ENCODE measurements around the gene ZNF536. TPM values are rescaled to one million over a fixed set of nuclear protein-coding genes. Genes with fewer than 3 reads are reported as not detected.

ZNF536 gene
- total and polyA plus RNA-seq, 12 donors: 0.22 to 10.7 (median 3.7) TPM

- H3K9me3 ChIP-seq: no peaks in the 10 kb centered on the region
- no peaks in the 10 kb centered on the region for H3K36me3 ChIP-seq
- WGBS, 2 donors: 68% methylated on average over 7 of the region's 7 CpGs
- DNase-seq (no peak), ATAC-seq (no peak)
- intact Hi-C loops (cut with DNase I): no loop called here
- H3K4me3 ChIP-seq: no peak overlapping the region
- TF ChIP-seq, protein P1, sequence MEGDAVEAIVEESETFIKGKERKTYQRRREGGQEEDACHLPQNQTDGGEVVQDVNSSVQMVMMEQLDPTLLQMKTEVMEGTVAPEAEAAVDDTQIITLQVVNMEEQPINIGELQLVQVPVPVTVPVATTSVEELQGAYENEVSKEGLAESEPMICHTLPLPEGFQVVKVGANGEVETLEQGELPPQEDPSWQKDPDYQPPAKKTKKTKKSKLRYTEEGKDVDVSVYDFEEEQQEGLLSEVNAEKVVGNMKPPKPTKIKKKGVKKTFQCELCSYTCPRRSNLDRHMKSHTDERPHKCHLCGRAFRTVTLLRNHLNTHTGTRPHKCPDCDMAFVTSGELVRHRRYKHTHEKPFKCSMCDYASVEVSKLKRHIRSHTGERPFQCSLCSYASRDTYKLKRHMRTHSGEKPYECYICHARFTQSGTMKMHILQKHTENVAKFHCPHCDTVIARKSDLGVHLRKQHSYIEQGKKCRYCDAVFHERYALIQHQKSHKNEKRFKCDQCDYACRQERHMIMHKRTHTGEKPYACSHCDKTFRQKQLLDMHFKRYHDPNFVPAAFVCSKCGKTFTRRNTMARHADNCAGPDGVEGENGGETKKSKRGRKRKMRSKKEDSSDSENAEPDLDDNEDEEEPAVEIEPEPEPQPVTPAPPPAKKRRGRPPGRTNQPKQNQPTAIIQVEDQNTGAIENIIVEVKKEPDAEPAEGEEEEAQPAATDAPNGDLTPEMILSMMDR (IDR thresholded peaks at IDR 0.05): no peak
- H3K4me1 ChIP-seq: no peaks in the 10 kb centered on the region
- H3K27ac ChIP-seq: no peak overlapping the region
- H3K27me3 ChIP-seq: peaks cover 0 to 22% (median 0%) of the 10 kb centered on the region in 7 donors
Measured at GRCh38 chr19:30525383-30525782, 153.2 kb downstream of the ZNF536 start.

- Histone ChIP-seq H3K4me1 (no peaks in the 10 kb centered on the region), H3K36me3 (no peaks in the 10 kb centered on the region), H3K27me3 (peaks cover 0 to 9% (median 0%) of the 10 kb centered on the region in 7 donors), H3K27ac (no peak overlapping the region), H3K9me3 (no peaks in the 10 kb centered on the region), H3K4me3 (no peak overlapping the region)
- TF ChIP-seq, protein P1 (IDR thresholded peaks at IDR 0.05): no peak
- ATAC-seq (no peak), DNase-seq (no peak)
- intact Hi-C loops (cut with DNase I): no loop called here
- WGBS, 2 donors: 71 to 87% methylated on average over 8 of the region's 8 CpGs
Measured at GRCh38 chr19:30528919-30529318, 156.7 kb downstream of the ZNF536 start.

DNA sequence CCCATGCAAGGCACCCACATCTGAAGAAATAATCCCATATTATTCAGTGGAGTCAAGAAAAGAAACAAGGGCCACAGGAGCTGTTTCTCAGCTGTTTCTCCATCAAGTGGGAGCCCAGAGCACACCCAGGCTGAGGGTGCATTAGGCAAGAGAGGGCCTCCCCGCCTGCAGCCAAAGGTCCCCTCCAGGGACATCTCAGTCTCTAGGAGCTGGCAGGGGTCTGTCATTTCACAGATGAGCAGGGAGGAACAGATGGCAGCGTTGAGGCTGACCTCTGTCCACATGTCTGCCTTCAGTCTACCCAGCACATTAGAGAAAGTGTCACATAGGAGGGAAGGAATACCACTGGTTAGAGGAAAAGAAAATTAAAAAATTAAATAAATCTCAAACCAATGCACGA is 157.7 kb downstream of the ZNF536 start:
- WGBS, 2 donors: 67 to 72% methylated on average over 3 of the region's 3 CpGs
- Histone ChIP-seq H3K4me1 (no peaks in the 10 kb centered on the region), H3K4me3 (no peak overlapping the region), H3K9me3 (no peaks in the 10 kb centered on the region), H3K36me3 (no peaks in the 10 kb centered on the region), H3K27ac (no peak overlapping the region), H3K27me3 (peaks cover 0 to 7% (median 0%) of the 10 kb centered on the region in 7 donors)
- intact Hi-C loops (cut with DNase I): no loop called here
- ATAC-seq (no peak), DNase-seq (no peak)
- TF ChIP-seq, protein P1 (IDR thresholded peaks at IDR 0.05): no peak

- intact Hi-C loops (cut with DNase I): no loop called here
- DNase-seq: no peak
- Histone ChIP-seq H3K9me3 (no peaks in the 10 kb centered on the region), H3K27ac (no peak overlapping the region), H3K27me3 (peaks cover 0 to 7% (median 0%) of the 10 kb centered on the region in 7 donors), H3K4me1 (no peaks in the 10 kb centered on the region), H3K4me3 (no peak overlapping the region), H3K36me3 (no peaks in the 10 kb centered on the region)
- WGBS, 2 donors: 78 to 83% methylated on average over 6 of the region's 6 CpGs
- ATAC-seq: no peak
- TF ChIP-seq, protein P1 (IDR thresholded peaks at IDR 0.05): no peak
Measured at GRCh38 chr19:30530751-30531150, 158.6 kb downstream of the ZNF536 start.
